ENCODE measurements around the gene PPP4R3C.
"Not testable (repeated sequence)": the region's sequence is repeated elsewhere in the genome, so short reads cannot be mapped to it uniquely, and the experiment has no call there.

PPP4R3C gene

DNA sequence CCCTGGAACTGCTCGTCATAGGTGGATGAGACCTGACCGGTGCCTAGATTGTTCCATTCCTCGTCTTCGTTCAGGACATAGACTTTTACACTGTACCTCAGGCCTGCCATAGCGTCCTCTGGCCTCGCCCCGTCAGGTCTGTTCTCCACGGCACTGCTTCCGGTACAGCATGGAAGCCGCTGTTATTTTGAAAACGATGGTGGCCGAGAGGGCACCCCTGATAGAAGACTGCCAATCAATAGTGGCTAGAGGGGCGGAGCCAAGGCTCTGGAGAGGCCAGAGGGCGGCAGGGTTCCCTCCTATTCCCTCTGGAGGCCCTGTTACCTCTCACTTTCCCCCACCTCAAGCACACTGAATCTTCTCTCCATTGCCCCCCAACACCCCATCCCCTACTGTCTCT is at the start of gene PPP4R3C:
TSS of gene PPP4R3C (minus strand) at position 155 of the 400 bp plus-strand sequence. CDS start at position 110, 45 bp downstream.
- no peak for DNase-seq (ENCODE audit: low spot score)

DNA sequence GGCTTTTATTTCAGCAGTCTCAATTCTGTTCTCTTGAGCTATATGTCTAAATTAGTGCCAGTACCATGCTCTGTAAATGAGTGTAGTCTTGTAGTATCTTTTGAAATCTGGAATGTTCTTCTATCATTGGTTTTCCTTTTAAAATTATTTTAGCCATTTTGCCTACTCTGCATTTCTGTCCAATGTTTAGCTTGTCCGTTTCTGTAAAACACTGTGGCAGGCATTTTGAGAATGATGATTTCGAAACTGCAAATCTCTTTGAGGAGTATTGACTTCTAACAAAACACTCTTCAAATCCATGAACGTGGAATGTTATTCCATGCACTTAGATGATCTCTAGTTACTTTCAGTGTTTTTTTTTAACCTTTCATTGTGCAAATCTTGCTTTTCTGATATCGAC is 28.3 kb upstream of the PPP4R3C start:
- DNase-seq (ENCODE audit: low spot score) = no peak

- DNase-seq (ENCODE audit: low spot score) = no peak
Measured at GRCh38 chrX:27466051-27466450, 2.9 kb upstream of the PPP4R3C start.

- DNase-seq (ENCODE audit: low spot score) = no peak
Measured at GRCh38 chrX:27465036-27465435, 1.9 kb upstream of the PPP4R3C start.

DNA sequence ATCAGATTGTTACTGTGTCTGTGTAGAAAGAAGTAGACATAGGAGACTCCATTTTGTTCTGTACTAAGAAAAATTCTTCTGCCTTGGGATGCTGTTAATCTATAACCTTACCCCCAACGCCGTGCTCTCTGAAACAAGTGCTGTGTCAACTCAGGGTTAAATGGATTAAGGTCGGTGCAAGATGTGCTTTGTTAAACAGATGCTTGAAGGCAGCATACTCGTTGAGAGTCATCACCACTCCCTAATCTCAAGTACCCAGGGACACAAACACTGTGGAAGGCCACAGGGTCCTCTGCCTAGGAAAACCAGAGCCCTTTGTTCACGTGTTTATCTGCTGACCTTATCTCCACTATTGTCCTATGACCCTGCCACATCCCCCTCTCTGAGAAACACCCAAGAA is 4.0 kb downstream of the PPP4R3C start:
- not testable (repeated sequence) for DNase-seq (ENCODE audit: low spot score)

DNA sequence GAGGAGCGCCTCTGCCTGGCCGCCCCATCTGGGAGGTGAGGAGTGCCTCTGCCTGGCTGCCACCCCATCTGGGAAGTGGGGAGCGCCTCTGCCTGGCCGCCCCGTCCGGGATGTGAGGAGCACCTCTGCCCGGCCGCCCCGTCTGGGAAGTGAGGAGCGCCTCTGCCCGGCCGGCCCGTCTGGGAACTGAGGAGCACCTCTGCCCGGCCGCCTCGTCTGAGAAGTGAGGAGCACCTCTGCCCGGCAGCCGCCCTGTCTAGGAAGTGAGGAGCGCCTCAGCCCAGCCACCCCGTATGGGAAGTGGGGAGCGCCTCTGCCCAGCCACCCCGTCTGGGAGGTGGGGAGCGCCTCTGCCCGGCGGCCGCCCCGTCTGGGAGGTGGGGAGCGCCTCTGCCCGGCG is 4.6 kb downstream of the PPP4R3C start:
- not testable (repeated sequence) for DNase-seq (ENCODE audit: low spot score)

DNA sequence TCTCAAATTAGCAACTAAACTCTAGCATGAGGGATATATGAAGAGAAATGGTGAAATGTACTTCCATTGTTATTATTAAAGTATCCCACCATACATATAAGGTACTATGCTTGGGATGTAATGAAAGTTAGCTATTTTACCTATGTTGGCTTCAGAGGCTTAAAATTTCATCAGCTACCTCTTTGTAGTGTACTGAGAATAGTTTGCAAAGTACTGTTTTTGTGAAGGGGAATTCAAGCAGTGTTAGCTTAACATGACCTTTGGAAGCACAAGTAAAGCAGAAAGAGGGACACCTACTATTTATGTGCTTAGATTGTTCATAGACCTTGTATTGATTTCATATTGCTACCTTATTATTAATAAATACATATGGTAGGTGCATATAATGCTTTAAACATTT is 11.8 kb downstream of the PPP4R3C start:
- DNase-seq (ENCODE audit: low spot score) = no peak

DNA sequence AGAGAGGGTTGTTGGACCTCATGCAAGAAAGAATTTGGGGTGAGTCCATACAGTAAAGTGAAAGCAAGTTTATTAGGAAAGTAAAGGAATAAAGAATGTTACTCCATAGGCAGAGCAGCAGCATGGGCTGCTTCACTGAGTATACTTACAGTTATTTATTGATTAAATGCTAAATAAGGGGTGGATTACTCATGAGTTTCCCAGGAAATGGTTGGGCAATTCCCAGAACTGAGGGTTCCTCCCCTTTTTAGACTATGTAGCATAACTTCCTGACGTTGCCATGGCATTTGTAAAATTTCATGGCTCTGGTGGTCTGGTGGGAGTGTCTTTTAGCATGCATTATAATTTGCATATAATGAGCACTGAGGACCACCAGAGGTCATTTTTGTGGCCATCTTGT is 16.7 kb downstream of the PPP4R3C start:
- no peak for DNase-seq (ENCODE audit: low spot score)

- DNase-seq (ENCODE audit: low spot score) = no peak
Measured at GRCh38 chrX:27445438-27445837, 17.7 kb downstream of the PPP4R3C start.

- DNase-seq (ENCODE audit: low spot score) = no peak
Measured at GRCh38 chrX:27444093-27444908, 18.8 kb downstream of the PPP4R3C start.

GRCh38 chrX:27442392-27442791 is 20.7 kb downstream of the PPP4R3C start:
- DNase-seq (ENCODE audit: low spot score) = not testable (repeated sequence)

DNA sequence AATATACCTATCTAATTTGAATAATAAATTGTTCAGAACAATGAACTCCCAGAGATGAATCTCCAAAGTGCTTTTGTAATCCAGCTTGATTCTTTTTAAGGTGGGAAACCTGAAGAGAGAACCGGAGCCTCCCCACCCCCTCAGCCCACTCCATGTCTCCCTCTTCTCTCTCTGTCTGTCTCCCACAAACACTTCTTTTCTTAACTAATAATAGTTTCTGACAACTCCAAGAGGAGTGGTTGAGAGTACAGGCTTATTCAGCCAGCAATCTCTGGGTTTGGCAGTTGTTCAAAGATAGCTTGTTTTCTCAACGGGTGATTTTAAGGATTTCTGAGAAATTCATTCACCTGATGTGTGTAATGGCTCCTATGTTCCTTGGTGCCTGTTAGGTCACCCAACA is 23.4 kb downstream of the PPP4R3C start:
- no peak for DNase-seq (ENCODE audit: low spot score)

DNA sequence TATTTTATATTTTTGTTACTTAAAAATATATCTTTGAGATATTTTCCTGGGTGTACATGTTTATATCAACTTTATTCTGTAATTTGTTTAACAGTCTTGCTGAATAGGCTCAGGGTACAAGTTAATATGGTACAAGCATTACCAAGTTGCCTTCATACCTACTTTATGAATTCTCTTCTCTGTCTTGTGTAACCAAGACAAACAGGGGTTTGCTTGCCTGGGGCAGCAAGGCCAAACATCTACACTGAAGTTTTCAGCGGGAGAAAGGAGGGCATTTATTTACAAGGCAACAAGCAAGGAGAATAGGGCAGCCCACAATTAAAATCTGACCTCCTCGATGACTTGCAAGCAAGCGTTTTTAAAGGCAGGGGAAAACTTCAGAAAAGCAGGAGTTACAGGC is 24.2 kb downstream of the PPP4R3C start:
- DNase-seq (ENCODE audit: low spot score) = no peak

- DNase-seq (ENCODE audit: low spot score) = no peak
Measured at GRCh38 chrX:27435031-27435430, 28.1 kb downstream of the PPP4R3C start.
